Forelimb muscle (tissue), 1 donor: ENCODE data around the gene AOC1. TPM values are rescaled to one million over a fixed set of nuclear protein-coding genes. Genes with fewer than 3 reads are reported as not detected.

Experiments used
- DNase-seq: peaks from one replicate; pipeline ENCODE4 v3.0.0-alpha.2; 2013; ENCODE audit warnings: low read depth
- polyA plus RNA-seq: library from polyadenylated mRNA; unstranded; fragments of 120-200 nt; gene quantifications from one replicate; pipeline ENCODE4 v1.2.1, GENCODE V29; 2013; ENCODE audit not compliant: insufficient read length

The AOC1 gene
- polyA plus RNA-seq, 1 donor = not detected

DNA sequence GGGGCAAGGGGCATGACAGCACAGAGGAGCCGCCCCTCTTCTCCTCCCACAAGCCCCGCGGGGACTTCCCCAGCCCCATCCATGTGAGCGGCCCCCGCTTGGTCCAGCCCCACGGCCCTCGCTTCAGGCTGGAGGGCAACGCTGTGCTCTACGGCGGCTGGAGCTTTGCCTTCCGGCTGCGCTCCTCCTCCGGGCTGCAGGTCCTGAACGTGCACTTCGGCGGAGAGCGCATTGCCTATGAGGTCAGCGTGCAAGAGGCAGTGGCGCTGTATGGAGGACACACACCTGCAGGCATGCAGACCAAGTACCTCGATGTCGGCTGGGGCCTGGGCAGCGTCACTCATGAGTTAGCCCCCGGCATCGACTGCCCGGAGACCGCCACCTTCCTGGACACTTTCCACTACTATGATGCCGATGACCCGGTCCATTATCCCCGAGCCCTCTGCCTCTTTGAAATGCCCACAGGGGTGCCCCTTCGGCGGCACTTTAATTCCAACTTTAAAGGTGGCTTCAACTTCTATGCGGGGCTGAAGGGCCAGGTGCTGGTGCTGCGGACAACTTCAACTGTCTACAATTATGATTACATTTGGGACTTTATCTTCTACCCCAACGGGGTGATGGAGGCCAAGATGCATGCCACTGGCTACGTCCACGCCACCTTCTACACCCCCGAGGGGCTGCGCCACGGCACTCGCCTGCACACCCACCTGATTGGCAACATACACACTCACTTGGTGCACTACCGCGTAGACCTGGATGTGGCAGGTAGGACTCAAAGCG lies 5.1 kb downstream of the AOC1 start:
- no peak for DNase-seq

DNA sequence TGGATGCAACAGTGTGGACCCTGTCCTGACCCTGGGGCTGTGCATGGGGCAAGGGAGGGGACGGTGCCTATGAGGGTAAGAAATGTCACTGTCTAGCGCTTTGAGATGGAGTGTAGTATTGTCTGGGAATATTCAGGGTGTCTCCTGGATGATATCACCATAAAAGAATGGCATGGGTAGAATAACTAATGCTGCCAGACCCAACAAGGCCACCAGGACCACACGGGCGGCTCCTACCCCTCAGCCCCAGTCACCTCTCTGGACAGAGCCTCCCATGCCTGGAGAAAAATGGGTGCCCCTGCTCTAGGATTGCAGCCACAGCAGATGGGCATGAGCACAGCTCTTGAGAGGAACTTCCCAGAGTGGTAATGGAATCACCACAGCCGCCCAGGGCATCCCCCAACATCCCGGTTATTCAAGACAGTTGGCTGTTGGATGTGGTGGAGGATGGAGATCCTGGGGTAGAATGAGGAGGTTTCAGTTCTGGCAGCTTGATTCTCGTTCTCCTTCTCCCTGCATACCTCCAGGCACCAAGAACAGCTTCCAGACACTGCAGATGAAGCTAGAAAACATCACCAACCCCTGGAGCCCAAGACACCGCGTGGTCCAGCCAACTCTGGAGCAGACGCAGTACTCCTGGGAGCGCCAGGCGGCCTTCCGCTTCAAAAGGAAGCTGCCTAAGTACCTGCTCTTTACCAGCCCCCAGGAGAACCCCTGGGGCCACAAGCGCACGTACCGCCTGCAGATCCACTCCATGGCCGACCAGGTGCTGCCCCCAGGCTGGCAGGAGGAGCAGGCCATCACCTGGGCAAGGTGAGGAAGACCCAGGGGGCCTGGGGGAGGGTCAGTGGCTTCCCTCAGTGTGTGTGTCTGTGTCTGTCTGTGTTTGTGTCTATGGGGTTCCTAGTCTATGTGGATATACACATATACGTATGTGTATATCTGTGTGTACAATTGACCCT lies 6.2 kb downstream of the AOC1 start:
- DNase-seq = no peak

DNA sequence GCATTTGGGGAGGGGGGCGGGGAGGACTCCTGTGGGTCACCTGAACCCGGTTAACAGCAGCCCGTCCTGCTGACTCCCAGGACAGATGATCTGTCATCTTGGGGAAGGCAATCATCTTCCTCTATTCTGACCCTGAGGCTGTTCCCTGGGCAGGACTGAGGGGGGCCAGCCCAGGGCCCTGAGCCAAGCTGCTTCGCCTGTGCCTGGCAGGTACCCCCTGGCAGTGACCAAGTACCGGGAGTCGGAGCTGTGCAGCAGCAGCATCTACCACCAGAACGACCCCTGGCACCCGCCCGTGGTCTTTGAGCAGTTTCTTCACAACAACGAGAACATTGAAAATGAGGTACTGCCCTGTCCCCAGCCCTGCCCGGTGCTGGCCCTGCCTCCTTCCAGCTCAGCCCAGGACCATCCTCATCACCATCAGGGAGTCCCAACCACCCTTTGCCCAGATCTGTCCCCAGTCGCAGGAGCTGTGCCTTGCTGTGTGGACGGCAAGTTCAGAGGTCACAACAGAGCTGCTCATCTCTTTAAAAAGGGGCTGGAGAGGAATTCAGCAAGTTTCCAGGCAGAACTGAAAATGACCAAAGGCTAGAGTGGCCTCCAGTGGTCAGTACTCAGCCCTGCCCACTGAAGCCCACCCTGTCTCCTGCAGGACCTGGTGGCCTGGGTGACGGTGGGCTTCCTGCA lies 8.1 kb downstream of the AOC1 start:
- no peak for DNase-seq

DNA sequence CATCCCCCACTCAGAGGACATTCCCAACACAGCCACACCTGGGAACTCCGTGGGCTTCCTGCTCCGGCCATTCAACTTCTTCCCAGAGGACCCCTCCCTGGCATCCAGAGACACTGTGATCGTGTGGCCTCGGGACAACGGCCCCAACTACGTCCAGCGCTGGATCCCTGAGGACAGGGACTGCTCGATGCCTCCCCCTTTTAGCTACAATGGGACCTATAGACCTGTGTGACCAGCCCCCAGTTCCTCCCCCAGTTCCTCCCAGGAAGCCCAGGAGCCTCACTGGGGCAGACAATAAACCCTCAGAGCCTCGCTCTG lies 8.6 kb downstream of the AOC1 start:
- DNase-seq = no peak

DNA sequence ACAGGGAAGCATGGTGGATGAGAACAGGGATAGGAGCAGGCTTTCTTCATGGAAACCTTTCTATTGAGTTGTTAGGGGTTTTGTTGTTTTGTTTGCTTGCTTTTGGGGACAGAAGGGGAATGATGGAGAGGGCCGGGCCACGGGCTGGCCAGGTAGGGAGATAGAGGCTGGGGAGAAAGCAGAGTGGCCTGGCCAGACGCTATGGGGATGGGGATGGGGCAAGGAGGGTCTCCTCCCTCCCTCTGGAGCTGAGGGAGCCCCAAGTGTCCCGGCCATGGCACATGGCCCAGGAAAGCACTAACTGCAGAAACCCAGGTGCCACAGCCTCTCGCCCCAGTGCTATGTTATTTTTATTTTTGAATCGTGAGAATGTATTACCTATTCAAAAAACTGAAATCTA lies 10.0 kb downstream of the AOC1 start:
- no peak for DNase-seq

DNA sequence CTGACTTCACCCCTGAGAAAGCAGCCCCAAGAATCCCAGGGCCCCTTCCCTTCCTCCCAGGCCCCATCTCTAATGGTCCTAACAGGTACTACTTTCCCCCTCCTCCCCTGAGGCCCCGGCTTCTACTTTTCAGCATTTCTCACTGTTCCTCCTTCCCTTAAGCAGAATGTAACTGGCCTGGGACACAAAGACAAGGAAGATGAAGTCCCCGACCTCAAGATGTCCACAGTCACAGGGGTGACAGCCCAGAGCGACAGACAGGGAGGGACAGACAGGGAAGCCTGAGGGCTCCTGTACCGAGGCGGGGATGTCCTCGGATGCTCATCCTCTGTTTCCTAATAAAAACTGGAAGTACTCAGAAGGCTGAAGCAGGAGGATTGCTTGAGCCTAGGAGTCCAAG lies 11.6 kb downstream of the AOC1 start:
- no peak for DNase-seq

DNA sequence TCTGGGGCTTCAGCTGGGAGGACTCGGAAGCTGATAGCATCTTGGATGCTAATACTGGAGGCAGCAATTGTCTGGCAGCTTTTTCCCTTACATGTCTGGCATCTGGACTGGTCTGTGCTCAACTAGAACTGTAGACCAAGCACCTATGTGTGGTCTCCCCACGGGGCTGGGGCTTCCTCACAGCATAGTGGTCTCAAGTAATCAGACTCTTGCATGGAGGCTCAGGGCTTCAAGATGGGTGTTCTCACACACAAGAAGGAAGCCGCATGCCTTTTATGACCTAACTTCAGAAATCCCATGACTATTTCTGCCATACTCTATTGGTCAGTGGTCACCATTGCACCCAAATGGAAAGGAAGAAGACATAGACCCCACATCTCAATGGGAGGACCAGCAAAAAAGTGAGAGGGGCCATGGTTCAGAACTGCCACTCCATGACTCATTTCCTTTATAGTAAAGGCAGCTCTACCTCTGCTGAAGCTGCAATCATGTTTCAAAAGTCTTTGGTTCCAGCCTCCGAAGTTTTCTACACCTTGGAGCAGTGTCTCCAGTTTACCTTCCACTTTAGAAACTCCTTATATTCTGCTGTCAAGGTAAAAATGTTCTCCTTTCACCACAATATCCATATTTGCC lies 14.7 kb downstream of the AOC1 start:
- no peak for DNase-seq

DNA sequence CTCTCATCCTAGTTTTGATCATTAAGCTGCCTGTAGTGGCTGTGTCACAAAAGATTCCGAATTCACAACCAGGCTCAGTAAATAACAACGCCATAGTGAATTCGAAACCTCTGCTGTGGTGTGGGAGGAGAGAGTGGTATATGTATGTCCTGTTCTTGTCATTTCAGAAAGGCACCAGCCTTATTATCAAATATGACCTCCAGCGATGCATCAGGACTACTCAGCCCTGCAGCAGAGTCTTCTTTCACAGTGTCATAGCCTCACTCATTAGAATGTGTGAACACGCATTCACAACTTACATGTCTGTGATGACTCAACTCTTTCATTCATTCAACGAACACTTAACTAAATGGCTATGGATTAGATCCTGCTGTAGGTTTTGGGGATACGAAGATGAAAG lies 15.3 kb downstream of the AOC1 start:
- no peak for DNase-seq

DNA sequence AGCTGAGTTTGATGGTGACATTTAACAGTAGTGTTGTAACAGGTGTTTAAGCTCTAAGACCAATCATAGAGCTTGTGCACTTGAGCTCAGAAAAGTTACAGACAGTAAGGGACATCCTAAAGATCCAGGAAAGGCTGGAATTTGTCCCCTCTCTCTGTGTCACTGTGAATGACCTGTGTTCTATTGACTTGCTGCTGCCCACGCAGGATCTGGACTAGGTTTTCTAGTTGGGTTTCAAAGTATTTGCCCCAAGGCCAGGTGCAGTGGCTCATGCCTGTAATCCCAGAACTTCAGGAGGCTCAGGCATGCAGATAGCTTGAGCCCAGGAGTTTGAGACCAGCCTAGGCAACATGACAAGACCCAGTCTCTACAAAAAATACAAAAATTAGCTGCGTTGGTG lies 17.1 kb downstream of the AOC1 start:
- no peak for DNase-seq

DNA sequence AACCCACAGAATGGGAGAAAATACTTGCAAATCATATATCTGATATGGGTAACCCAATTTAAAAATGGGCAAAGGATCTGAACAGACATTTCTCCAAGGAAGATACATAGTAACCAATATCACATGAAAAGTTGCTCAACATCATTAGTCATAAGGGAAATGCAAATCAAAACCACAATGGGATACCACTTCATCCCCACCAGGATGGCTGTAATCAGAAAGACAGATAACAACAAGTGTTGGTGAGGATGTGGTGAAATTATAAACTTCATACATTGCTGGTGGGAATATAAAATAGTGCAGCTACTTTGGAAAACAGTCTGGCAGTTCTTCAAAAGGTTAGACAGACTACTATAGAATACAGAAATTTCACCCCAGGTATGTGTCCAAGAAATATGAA lies 19.3 kb downstream of the AOC1 start:
- DNase-seq = no peak

DNA sequence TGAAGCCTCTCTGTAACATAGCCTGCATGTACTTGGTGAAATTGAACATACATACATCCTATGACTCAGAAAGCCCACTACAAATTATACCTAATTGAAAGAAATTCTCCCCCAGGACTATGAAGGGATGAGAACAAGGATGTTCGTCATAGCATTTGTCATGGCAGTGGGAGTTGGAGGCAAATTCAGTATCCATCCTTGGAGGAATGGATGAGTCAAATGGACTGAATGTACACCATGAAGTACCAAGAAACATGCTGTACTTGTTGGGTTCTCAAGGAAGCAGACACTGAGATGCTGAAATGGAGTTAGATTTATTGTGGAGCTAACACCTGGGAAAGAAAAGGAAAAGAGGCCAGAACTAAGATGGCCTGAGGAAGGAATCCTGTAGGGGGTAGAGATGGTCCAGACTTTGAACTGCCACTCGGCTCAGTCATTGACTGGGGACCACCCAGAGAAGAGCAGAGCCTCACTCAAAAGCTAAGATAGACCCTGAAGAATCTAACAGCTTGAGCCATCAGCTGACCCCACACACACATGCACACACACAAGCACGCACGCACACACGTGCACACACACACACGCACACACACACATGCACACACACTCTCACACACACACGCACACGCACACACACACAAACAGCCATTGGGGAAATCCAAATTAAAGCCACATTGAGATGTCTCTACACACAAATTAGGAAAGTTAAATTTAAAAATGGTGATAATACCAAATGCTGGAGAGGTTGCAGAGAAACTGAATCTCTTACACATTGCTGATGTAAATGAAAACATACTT lies 22.3 kb downstream of the AOC1 start:
- DNase-seq = no peak

DNA sequence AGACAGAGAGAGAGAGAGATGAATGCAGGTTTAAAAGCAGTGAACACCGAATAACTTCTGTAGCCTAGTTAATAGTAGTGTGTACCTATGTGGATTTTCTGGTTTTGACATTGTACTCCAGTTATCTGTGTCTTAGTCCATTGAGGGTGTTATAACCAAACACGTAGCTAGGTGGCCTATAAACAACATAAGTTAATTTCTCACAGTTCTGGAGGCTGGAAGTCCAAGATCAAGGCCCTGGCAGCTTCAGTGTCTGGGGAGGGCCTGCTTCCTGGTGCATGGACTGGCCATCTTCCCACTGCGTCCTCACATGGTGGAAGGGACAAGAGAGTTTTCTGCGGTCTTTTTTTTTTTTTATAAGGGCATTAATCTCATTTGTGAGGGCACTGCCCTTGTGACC lies 23.5 kb downstream of the AOC1 start:
- no peak for DNase-seq

DNA sequence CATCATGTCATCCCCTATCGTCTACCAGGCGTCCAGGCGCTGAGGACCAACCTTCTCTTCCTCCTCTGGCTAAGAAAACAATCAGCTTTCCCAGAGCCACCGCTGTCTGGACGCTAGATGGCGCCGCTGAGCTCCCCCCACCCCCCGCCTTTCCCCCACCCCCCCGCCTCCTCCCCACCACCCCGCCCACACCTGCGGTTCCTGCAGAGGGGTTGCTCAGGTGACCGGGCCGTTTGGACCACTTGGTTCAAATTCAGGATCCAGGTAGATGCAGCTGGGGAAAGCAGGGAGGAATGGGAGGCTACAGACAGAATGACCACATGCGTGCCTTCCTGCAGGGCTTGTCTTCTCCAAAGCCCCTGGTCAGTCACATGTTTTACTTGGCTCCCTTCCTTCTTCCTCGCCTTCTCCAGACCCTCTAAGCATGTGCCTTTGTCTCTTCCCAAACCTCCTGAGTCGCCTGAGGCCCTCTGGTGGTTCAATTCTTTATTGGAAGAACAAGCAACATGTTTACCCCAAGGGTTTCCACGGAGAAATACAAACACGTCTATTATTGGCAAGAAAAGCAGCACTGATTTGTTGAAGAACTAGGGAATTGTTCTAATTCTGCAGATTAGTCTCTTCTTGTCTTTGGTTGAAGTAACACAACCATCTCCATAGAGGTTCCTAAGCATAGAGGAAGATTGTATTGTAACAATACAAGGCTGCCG lies 24.7 kb downstream of the AOC1 start:
- peak; percentile 65 for DNase-seq

DNA sequence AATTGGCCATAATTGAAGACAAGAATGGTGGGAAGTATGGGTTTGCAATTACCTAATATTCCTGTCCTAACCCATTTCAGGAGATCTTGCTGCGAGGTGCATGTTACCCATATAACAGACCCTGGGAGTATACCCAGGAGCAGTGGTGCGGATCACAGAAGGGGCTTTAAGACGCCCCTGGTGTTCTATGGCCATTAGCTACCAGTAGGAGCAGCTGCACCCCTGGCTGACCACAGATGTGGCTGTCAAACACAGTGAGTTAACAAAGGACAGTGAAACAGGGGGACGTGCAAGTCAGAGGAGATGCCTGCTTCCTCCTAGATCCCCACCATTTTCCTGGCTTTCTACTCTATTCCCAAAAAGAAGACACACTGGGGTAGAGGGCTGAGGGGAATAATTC lies 25.2 kb downstream of the AOC1 start:
- DNase-seq = no peak

DNA sequence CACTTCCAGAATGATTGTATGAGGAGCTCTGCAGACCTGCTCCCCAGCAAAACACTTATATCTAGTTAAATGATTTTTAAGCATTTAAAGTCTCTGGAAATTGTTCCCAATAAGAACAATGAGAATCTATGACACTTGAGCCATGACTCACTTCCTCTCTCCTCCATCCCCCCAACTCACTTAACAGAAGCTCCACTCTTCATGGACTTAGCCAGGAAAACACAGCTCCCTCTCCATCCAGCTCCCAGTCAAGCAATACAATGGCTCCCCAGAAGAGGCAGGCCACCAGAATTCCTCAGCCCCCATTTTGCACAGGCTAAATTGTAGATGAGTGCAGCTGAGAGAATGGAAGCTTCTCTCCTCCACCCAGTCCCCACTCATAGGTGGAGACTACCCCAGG lies 27.0 kb downstream of the AOC1 start:
- no peak for DNase-seq

DNA sequence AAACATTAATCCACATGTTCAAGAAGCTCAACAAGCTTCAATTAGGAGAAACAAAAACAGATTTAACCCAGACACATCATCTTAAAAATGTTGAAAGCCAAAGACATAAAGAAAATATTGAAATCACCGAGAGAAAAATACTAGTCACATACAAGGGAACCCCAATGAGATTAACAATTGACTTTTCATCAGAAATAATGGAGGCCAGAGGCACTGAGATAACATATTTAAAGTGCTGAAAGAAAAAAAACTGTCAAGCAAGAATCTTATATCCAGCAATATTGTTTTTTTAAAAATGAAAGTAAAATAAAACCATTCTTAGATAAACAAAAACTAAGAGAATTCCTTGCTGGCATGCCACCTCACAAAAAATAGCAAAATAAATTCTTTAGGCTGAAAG lies 28.9 kb downstream of the AOC1 start:
- no peak for DNase-seq

DNA sequence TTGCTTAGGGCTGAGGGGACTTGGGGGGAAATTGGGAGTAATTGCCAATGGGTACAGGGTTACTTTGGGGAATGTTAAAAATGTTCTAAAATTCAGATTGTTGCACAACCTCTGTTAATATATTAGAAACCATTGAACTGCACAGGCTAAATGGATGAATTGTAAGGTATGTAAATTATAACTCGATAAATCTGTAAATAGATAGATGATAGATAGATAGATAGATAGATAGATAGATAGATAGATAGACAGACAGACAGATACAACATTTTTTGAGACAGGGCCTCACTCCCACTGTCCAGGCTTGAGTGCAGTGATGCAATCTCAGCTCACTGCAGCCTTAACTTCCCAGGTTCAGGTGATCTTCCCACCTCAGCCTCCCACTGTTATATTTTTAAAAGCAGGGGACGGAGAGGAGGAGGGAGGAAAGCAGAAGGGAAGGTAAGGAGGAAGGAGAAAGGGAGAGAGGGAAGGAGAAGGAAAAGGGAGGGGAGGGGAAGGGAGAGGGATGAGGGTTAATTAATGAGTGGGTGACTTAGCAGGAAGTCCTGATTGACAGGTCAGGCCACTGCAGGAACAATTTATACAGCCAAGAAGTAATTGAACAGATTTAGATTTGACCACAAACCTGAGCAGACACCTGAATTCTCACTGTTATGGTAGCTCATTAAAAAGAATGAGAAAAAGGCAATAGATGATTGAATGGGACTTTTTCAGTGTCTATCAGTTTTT lies 38.7 kb downstream of the AOC1 start:
- no peak for DNase-seq

DNA sequence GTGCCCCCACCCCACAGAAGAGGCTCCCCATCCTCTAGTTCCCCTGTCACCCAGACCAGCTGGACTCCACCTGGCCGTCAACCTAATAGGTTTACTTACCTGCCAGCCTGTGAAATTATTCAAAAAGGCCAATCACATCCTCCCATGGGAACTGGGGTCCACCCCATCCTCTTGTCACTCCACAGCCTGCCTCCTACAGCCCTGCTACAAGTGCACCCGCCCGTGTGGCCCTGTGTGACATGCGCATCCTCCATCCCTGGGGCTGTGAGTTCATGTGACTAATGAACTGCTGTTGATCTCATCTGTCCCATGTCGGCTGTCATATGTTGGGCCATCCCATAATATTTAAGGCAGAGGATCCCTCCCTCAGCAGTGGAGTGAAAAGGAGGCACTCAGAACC lies 39.4 kb downstream of the AOC1 start:
- no peak for DNase-seq

DNA sequence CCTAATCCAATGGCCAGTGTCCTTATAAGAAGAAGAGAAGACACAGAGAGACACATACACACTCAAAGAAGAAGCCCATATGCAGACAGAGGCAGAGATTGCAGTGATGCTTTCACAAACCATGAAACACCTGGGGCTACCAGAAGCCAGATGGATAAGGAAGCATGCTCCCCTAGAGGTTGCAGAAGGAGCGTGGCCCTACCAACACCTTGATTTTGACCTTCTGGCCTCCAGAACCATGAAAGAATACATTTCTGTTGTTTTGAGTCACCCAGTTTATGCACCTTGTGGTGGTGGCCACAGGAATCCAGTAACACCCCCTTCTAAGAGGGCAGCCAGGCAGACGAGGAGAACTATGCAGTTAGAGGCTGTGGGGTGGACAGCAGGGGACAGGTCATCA lies 43.5 kb downstream of the AOC1 start:
- no peak for DNase-seq
